ENCODE measurements around the gene FOXJ3.

DNA sequence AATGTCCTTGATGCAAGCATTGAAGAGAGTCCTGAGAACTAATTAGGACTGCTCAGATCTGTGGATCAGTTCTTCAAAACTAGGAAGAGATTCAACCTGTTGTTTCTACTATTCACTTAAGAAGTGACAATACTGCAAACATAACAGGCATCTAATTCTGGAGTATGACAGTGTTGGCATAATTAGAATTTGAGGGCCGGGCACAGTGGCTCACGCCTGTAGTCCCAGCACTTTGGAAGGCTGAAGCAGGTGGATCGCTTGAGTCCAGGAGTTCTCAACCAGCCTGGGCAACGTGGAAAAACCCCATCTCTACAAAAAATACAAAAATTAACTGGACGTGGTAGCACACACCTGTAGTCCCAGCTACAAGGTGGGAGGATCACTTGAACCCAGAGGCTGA lies 8.0 kb upstream of the FOXJ3 start:
- TF ChIP-seq, protein P1, sequence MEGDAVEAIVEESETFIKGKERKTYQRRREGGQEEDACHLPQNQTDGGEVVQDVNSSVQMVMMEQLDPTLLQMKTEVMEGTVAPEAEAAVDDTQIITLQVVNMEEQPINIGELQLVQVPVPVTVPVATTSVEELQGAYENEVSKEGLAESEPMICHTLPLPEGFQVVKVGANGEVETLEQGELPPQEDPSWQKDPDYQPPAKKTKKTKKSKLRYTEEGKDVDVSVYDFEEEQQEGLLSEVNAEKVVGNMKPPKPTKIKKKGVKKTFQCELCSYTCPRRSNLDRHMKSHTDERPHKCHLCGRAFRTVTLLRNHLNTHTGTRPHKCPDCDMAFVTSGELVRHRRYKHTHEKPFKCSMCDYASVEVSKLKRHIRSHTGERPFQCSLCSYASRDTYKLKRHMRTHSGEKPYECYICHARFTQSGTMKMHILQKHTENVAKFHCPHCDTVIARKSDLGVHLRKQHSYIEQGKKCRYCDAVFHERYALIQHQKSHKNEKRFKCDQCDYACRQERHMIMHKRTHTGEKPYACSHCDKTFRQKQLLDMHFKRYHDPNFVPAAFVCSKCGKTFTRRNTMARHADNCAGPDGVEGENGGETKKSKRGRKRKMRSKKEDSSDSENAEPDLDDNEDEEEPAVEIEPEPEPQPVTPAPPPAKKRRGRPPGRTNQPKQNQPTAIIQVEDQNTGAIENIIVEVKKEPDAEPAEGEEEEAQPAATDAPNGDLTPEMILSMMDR (conservative IDR thresholded peaks at IDR 0.05 in 1 of 2, IDR thresholded peaks at IDR 0.05 in 1 of 2; ENCODE audit: extremely low read depth in 1 of 2, insufficient read depth in 1 of 2, low read depth in 1 of 2, low read length in 2 of 2), result no peak
- TF ChIP-seq EZH2 (IDR thresholded peaks at IDR 0.05; ENCODE audit: borderline replicate concordance, low read length), result no peak
